Brain microvascular endothelial cell (primary cell): ENCODE measurements around the gene MAPK10.
A peak's percentile ranks its signal among the peaks of the same experiment; 100 is the strongest.

Source experiments
- DNase-seq: peaks from one replicate; pipeline ENCODE4 v3.0.0-alpha.2; 2020
- H3K27ac ChIP-seq: fragments of 250-450 bp; sonication (Bioruptor Pico); 2 replicates; pipeline ENCODE4 v1.5.1; 2020; ENCODE audit warnings: mild to moderate bottlenecking, moderate library complexity
- H3K27me3 ChIP-seq: fragments of 250-450 bp; sonication (Bioruptor Pico); replicated peaks from 2 replicates; pipeline ENCODE4 v1.5.1; 2020; ENCODE audit warnings: mild to moderate bottlenecking
- H3K36me3 ChIP-seq: fragments of 250-450 bp; sonication (Bioruptor Pico); replicated peaks from 2 replicates; pipeline ENCODE4 v1.5.1; 2020; ENCODE audit warnings: mild to moderate bottlenecking
- H3K4me3 ChIP-seq: 2 replicates; pipeline ENCODE4 v1.5.1; 2011; ENCODE audit warnings: low read depth, mild to moderate bottlenecking, control low read depth, low read length, moderate library complexity
- CTCF ChIP-seq: IDR thresholded peaks from 2 replicates; pipeline ENCODE4 v1.5.1; 2011; ENCODE audit warnings: low read depth, mild to moderate bottlenecking, moderate library complexity, low read length, control low read depth, inconsistent platforms; ENCODE audit errors: missing control alignments
- in situ Hi-C: cut with HindIII; loops from 2 replicates; pipeline ENCODE4 v1.10.0; 2017; ENCODE audit warnings: low sequenced_read_pairs, low pct_ligation_motif_present

The MAPK10 gene

GRCh38 chr4:85956293-85956945 lies 403.4 kb downstream of the MAPK10 start:
- Histone ChIP-seq H3K27ac (no peak overlapping the region), H3K36me3 (no peaks in the 10 kb centered on the region), H3K27me3 (no peaks in the 10 kb centered on the region), H3K4me3 (no peak overlapping the region)
- in situ Hi-C loops, result no loop called here
- no peak for TF ChIP-seq CTCF
- no peak for DNase-seq

GRCh38 chr4:85955620-85956292 lies 404.1 kb downstream of the MAPK10 start:
- no peak for TF ChIP-seq CTCF
- Histone ChIP-seq H3K27me3 (no peaks in the 10 kb centered on the region), H3K27ac (no peak overlapping the region), H3K4me3 (no peak overlapping the region), H3K36me3 (no peaks in the 10 kb centered on the region)
- no peak for DNase-seq
- in situ Hi-C loops, result no loop called here

- peak; percentile 56 for DNase-seq
- in situ Hi-C loops, result no loop called here
- H3K27ac ChIP-seq, result peak overlapping the region; percentile 78
These were observed 406.2 kb downstream of the MAPK10 start for GRCh38 chr4:85953651-85954018.

GRCh38 chr4:85952972-85953650 lies 406.7 kb downstream of the MAPK10 start:
- Histone ChIP-seq H3K27me3 (no peaks in the 10 kb centered on the region), H3K27ac (peak overlapping the region; percentile 78), H3K4me3 (no peak overlapping the region), H3K36me3 (no peaks in the 10 kb centered on the region)
- in situ Hi-C loops, result no loop called here
- no peak for DNase-seq
- no peak for TF ChIP-seq CTCF

More at GRCh38 chr4:85953651-85954018, 406.2 kb downstream of the MAPK10 start:
- H3K27me3 ChIP-seq, result no peaks in the 10 kb centered on the region
- no peak overlapping the region for H3K4me3 ChIP-seq
- no peaks in the 10 kb centered on the region for H3K36me3 ChIP-seq
- no peak for TF ChIP-seq CTCF

GRCh38 chr4:85952528-85952927 lies 407.3 kb downstream of the MAPK10 start:
- Histone ChIP-seq H3K36me3 (no peaks in the 10 kb centered on the region), H3K27ac (peak overlapping the region; percentile 78), H3K27me3 (no peaks in the 10 kb centered on the region), H3K4me3 (no peak overlapping the region)
- in situ Hi-C loops, result no loop called here
- DNase-seq, result peak; percentile 67
- TF ChIP-seq CTCF, result no peak
